GM08714 (cell line): ENCODE results near the gene RNF40.

ENCODE experiments used
- H3K4me3 ChIP-seq: fragments of 200-500 bp; sonication (Bioruptor generic); 2 replicates; pipeline ENCODE4 v1.5.1; 2014; ENCODE audit warnings: mild to moderate bottlenecking, low read length, inconsistent platforms
- ZNF274 ChIP-seq: IDR thresholded peaks from 2 replicates; pipeline ENCODE4 v1.6.1; 2012; ENCODE audit warnings: mild to moderate bottlenecking, low read depth, low read length

RNF40 gene

DNA sequence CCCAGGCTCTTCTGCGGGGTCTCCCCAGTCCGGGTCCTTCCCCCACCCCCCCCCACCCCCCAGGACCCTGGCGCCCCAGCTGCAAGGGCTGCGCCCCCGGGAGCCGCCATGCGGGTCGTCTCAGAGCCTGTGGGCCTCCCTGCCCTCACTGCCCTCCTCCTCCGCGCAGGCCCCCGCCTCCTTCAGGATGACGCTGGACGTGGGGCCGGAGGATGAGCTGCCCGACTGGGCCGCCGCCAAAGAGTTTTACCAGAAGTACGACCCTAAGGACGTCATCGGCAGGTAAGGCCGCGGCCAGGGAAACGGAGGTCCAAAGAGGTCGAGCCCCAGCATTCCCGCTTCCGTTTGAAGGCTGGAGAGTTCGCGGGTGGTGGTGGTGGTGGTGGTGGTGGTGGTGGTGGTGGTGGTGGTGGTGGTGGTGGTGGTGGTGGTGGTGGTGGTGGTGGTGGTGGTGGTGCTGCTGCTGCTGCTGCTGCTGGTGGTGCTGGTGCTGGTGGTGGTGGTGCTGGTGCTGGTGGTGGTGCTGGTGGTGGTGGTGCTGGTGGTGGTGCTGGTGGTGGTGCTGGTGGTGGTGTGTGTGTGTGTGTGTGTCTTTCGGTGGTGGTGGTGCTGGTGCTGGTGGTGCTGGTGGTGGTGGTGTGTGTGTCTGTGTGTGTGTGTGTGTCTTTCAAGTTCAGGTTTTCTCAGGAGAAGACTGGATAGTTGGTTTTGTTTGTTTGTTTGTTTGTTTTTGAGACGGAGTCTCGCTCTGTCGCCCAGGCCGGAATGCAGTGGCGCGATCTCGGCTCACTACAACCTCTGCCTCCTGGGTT lies 13.3 kb upstream of the RNF40 start:
- peak overlapping the region; percentile 97 for H3K4me3 ChIP-seq
- no peak for TF ChIP-seq ZNF274

GRCh38 chr16:30750201-30750600 lies 11.9 kb upstream of the RNF40 start:
- no peak for TF ChIP-seq ZNF274
- no peak overlapping the region for H3K4me3 ChIP-seq

- TF ChIP-seq ZNF274, result no peak
Observed at GRCh38 chr16:30750876-30751465, 11.2 kb upstream of the RNF40 start.

DNA sequence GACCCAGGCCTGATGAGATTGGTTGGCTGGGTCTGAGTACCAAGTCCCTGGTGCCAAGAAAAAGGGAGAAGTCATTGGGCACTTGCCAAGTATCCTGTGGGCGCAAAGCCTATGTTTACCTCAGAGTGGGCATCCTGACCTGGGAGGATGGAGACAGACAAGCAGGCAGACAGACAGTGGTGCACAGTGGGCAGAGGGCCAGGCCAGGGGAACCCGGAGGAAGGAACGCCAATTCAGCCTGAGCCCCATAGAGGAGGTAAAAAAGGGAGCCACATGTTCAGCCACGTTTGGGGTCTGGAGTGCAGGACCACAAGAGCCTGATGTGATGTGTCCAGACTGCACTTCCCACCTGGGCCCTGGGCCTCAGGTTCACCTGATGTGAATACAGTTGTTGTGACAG lies 8.5 kb upstream of the RNF40 start:
- no peak overlapping the region for H3K4me3 ChIP-seq
- no peak for TF ChIP-seq ZNF274

More at GRCh38 chr16:30750876-30751465, 11.2 kb upstream of the RNF40 start:
- H3K4me3 ChIP-seq, result no peak overlapping the region

GRCh38 chr16:30755955-30756780 lies 6.0 kb upstream of the RNF40 start:
- no peak overlapping the region for H3K4me3 ChIP-seq
- no peak for TF ChIP-seq ZNF274

GRCh38 chr16:30756781-30757100 lies 5.4 kb upstream of the RNF40 start:
- no peak for TF ChIP-seq ZNF274
- no peak overlapping the region for H3K4me3 ChIP-seq

GRCh38 chr16:30757316-30757715 lies 4.8 kb upstream of the RNF40 start:
- TF ChIP-seq ZNF274, result no peak
- no peak overlapping the region for H3K4me3 ChIP-seq

DNA sequence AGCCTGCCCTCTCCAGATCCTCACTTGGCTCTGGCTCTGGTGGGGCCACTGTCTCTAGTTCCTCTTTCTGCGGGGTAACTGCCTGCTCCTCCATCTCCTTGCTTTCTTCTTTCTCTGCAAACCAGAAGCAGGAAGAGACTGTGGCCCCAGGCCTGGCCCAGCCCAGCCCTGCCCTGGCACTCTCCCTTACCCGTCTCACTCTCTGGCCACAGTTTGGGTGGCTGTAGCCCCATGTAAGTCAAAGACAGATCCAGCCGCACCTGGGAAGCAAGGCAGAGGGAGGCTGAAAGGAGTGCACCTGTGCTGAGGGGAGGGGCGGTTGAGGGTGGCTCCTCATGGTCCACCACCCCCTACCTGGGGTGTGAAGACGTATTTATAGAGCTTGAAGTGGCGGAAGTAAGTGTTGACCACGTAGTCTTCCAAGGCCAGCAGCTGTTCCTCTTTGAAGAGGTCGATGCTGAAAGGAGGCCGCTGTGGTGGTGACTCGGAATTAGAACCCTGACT lies 3.1 kb upstream of the RNF40 start:
- no peak overlapping the region for H3K4me3 ChIP-seq
- TF ChIP-seq ZNF274, result no peak

GRCh38 chr16:30760001-30760559 lies 2.0 kb upstream of the RNF40 start:
- no peak overlapping the region for H3K4me3 ChIP-seq
- TF ChIP-seq ZNF274, result no peak

DNA sequence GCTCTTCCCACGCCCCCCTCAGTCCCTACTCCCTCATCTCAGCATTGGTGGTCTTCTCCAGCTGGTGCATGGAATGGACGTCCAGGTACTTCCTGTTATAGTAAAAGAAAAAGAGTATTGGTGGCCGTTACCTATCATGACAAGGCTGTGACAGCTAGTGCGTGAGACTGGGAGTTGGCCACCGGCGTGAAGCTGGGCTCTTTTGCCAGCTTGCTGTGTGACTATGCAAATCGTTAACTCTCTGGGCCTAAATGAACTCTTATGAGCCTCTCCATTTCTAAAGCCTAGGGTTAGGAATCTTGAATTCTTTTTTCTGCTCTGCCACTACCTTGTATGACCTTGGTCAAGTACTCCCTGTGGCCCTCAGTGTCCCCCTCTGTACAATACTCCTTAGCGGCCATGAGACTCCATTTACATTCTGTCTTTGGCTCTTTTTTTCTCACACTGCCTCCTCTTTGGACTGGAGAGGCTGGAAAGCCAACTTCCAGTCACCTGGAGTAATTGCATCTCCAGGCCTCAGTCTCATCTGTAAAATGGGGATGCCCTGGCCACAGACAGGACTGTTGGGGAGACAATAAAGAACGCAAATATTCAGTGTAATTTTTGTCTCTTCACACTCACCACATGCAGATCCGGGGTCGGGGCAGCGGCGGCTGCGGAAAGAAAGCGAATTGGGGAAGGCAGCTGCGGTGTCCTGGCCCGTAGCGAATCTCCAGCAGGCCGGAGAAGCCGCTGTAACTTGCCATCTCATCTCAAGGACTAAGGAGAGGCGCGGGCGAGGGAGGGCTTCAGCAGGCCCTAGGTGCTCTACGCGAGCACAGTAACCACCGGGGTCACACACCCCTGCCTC lies 1.3 kb upstream of the RNF40 start:
- TF ChIP-seq ZNF274, result no peak
- peak overlapping the region; percentile 96 for H3K4me3 ChIP-seq

DNA sequence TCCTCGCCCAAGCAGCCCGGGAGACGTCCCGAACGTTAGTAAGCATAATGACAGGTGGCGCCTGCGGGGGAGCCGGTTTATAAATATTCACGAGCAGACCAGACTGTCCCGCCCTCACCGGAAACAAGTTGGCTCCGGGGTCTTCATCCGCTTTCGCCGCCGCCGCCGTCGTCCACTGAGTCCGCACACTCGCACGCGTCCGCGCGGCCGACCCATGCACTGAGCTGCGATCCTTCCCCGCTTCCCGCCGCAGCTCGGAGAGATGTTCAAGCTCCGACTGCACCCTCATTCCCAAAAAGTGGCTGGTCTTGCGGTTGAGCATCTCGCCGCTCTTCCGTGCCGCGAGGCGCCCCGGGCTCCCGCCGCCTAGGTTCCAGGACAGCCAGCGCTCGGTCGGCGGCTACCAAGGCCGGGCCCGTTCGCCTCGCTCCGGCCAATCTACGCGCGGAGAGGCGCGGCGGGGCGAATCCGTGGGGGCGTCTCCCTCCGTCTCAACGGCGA lies 645 bp upstream of the RNF40 start:
- no peak for TF ChIP-seq ZNF274

DNA sequence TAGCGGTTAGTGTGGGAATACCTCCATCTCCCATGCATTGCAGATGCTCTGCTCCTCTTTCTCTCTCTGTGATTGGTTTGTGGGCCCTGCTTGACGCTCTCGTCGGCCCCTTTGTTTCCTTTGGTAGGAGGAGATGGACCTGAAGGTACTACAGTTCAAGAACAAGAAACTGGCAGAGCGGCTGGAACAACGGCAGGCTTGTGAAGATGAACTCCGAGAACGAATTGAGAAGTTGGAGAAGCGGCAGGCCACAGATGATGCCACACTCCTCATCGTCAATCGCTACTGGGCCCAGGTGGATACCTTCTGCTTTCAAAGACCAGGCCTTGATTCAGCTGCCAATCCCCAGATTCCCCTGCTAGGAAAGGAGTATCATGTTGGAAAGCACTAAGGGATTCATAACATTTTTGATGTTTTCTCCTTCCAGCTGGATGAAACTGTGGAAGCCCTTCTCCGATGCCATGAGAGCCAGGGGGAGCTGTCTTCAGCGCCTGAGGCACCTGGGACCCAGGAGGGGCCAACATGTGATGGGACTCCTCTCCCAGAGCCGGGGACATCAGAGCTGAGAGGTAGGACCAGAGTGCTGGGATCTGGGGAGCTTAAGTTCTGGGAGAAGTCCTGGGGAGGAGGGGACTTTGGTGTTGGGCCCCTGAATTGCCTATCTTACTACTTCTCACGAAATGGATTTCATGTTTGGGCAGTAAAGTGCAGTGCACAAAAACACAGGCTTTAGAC lies 1.0 kb downstream of the RNF40 start:
- TF ChIP-seq ZNF274, result no peak
- H3K4me3 ChIP-seq, result peak overlapping the region; percentile 96

More for the DNA sequence above, 645 bp upstream of the RNF40 start:
- peak overlapping the region; percentile 96 for H3K4me3 ChIP-seq

GRCh38 chr16:30764086-30764485 lies 2.0 kb downstream of the RNF40 start:
- H3K4me3 ChIP-seq, result no peak overlapping the region
- no peak for TF ChIP-seq ZNF274
